ENCODE measurements around the gene KLRG1.

The KLRG1 gene

GRCh38 chr12:9032202-9032964 is 43.0 kb downstream of the KLRG1 start:
- DNase-seq (ENCODE audit: low spot score): no peak
- TF ChIP-seq CTCF (IDR thresholded peaks at IDR 0.05; ENCODE audit: extremely low read depth, missing control alignments): no peak

GRCh38 chr12:9033265-9033887 is 44.0 kb downstream of the KLRG1 start:
- DNase-seq (ENCODE audit: low spot score): no peak
- TF ChIP-seq CTCF (IDR thresholded peaks at IDR 0.05; ENCODE audit: extremely low read depth, missing control alignments): no peak

GRCh38 chr12:9034095-9034494 is 44.7 kb downstream of the KLRG1 start:
- no peak for TF ChIP-seq CTCF (IDR thresholded peaks at IDR 0.05; ENCODE audit: extremely low read depth, missing control alignments)
- no peak for DNase-seq (ENCODE audit: low spot score)

GRCh38 chr12:9036227-9036626 is 46.9 kb downstream of the KLRG1 start:
- no peak for TF ChIP-seq CTCF (IDR thresholded peaks at IDR 0.05; ENCODE audit: extremely low read depth, missing control alignments)

GRCh38 chr12:9037431-9037830 is 48.1 kb downstream of the KLRG1 start:
- TF ChIP-seq CTCF (IDR thresholded peaks at IDR 0.05; ENCODE audit: extremely low read depth, missing control alignments): no peak

More at GRCh38 chr12:9036227-9036626, 46.9 kb downstream of the KLRG1 start:
- no peak for DNase-seq (ENCODE audit: low spot score)

GRCh38 chr12:9039397-9039977 is 50.1 kb downstream of the KLRG1 start:
- DNase-seq (ENCODE audit: low spot score): peak; percentile 75
- TF ChIP-seq CTCF (IDR thresholded peaks at IDR 0.05; ENCODE audit: extremely low read depth, missing control alignments): peak; percentile 71

More at GRCh38 chr12:9037431-9037830, 48.1 kb downstream of the KLRG1 start:
- DNase-seq (ENCODE audit: low spot score): no peak

All from GM20000 (cell line).